NCI-H2227 (cell line): Measurements from ENCODE around the gene MAD2L1BP.

Experiments
- DNase-seq: peaks from one replicate; lab custom pipeline; 2025; ENCODE audit not compliant: unreplicated experiment; lab: John Stamatoyannopoulos, UW

MAD2L1BP gene

DNA sequence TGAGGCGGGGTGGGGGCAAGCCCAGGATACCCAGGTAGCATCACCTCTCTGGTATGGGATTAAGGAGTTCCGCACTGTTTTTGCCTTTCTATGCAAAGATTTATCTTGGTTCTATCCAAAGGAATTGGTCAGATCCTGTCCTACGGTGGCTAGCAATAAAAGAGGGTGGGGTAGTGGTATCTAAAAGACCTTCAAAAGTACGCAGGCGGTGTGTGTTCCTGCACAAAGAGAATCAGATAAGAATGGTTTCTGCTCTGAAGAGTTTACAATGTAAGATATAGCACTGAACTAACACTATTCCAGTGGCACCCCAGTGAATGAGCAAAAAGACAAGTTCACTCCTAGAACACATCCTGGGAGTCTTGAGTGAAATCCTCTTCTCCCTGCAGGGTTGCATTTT lies 45.7 kb downstream of the MAD2L1BP start:
- no peak for DNase-seq

DNA sequence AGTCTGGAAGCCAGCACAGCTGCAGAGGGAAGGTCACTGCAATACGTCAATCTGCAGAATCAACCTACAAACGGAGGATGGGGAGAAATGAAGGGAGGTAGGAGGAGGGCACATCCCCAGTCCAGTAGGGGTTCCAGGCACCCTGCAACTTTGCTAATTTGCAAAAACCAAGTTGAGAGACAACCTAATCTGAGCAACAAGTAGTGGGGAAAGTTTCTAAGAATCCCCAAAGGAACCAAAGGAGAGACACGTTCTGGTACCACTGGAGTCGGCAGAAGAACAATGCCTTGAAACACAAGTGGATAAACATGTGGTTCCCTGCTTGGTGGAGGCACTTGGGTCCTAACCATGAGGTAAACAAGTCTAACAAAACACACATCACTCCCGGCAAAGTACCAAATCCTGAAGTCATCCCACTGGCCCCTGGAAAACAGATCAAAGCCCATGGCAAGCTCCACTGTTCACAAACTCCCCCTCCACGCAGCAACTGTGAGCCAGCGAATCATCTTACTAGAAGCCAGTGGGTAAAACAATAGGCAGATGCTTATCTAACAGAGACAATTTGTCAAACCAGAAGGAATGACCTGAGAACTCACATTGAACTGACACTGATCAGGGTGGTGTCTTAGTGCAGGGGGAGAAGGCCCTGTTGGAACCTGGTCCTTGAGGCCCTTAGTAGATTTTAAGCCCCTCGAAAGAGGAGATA lies 47.2 kb downstream of the MAD2L1BP start:
- no peak for DNase-seq

DNA sequence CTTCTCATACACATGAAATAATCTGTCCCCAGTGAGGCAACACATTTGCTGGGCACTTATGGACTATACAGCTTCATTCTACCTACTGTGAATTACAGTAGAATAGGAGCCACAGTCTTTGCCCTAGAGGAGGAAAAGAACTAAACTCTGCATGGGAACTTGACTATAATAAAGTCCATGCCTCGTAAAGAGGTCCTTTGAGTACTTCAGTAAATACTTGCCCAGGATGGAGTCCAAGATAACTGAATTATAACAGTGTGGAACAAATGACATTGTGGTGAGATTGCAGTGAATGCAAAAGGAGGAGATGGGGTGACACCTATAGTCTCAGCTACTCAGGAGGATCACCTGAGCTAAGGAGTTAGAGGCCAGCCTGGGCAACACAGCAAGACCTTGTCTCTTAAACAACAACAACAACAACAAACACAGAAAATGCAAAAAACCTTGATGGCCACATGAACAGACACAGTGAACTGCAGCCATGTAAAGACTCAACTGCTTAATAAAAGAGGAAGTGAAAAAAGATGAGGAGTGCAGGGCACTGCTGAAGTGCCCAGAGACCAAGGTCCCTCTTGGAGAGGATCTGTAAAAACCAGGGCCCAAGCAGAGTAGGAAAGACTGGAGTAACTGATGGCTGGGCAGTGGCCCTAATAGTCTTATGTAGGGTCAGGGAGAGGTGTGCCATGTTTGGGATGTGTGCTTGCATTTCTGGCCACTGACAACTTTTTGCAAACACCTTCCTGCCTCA lies 48.2 kb downstream of the MAD2L1BP start:
- DNase-seq: no peak

DNA sequence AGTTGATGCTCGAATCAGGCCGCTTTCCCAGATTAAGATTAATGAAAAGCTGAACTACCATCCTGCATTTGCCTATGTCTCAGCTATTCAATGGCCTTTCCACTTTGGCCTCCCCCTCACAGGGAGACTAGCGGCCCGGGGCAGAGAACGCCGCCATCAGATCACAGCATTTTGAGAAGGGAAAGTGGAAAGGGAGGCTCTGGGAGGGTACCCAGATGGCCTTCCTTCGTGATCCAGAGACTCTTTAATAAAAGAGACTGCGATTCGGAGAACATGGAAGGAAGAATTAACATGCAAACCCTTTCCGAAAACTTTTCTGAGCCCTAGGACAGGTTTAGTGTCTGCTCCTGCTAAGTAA lies 51.4 kb downstream of the MAD2L1BP start:
- DNase-seq: no peak

DNA sequence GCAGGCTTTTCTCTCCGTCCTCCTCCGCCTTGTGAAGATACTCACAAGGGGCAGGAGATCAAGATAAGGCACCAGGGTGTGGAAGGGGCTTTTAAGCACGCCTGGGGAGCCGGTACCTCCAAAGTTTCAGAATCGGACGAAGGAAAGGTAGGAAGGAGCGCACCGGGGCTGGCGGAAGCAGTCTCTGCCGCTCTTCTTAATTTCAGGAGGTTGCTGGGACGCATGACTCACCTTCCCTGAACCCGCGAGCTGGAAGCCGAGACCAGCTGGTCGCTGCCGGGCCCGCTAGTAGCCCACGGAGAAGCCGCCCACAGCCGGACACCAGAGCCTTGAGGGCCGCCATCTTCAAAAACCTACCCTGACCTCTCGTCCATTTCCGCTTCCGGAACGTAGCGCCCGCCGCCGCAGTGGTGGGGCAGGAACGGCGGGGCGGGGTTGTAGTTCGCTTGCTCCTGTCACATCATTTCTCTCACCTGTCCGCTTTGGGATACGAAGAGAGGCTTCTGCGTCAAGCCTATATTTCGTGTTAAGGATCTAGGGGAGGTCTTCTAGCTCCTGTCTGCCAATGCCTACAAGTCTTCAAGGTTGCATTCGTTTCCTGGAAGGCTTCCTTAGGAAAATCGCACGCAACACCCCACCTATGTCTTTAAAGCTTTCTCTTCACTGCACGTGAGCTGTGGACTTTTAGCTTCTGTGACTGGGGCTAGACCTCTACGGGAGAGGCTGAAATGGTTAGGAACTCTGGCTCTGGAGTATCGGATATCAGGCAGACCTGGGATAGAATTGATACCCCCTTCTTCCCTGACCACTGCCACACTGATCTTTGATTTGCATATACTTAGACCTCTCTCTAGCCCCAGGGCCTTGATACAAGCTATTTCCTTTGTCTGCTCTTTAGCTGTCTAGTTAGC lies 52.1 kb downstream of the MAD2L1BP start, which contains the start of gene MRPS18A:
TSS of gene MRPS18A (minus strand) at position 355 of the 911 bp plus-strand sequence. CDS start at position 343, 12 bp downstream.
- DNase-seq: peak; percentile 69

DNA sequence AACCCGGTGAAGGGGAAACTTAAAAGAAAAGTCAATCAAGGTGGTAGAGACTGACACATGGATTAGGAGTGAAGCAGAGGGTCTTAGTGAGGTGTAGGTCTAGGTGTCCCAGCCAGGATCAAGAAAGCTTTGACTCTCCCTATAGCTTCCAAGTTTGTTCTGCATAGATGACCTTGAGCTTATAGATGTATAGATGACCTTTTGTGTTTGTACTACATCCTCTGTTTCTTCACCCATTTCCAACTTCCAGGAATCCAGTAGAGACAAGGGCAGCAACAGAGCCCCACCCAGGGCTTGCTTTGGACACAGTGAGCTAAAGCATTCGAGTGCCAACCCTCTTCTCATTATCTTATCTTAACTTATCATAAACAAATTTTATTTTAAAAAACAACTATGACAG lies 53.8 kb downstream of the MAD2L1BP start:
- no peak for DNase-seq
